Type B pancreatic cell (in vitro differentiated cells): ENCODE results near the gene CYTH4. TPM values are rescaled to one million over a fixed set of nuclear protein-coding genes. Genes with fewer than 3 reads are reported as not detected.
"Not testable (repeated sequence)": the region's sequence is repeated elsewhere in the genome, so short reads cannot be mapped to it uniquely, and the experiment has no call there.

Experiments
- DNase-seq: peaks from one replicate; pipeline ENCODE4 v3.0.0; 2021; ENCODE audit warnings: mixed read lengths; ENCODE audit not compliant: unreplicated experiment; ENCODE audit errors: extremely low spot score
- H3K27ac Mint-ChIP-seq: 2 replicates; pipeline ENCODE4 v1.8.0; 2021; ENCODE audit warnings: mild to moderate bottlenecking, mixed read lengths
- H3K27me3 Mint-ChIP-seq: 2 replicates; pipeline ENCODE4 v1.8.0; 2021; ENCODE audit warnings: mixed read lengths
- H3K36me3 Mint-ChIP-seq: 2 replicates; pipeline ENCODE4 v1.8.0; 2021; ENCODE audit warnings: mixed read lengths
- H3K4me1 Mint-ChIP-seq: one replicate; pipeline ENCODE4 v1.8.0; 2021; ENCODE audit warnings: mixed read lengths; ENCODE audit not compliant: unreplicated experiment
- H3K4me3 Mint-ChIP-seq: 2 replicates; pipeline ENCODE4 v1.8.0; 2021; ENCODE audit warnings: mild to moderate bottlenecking, mixed read lengths
- H3K9me3 Mint-ChIP-seq: 2 replicates; pipeline ENCODE4 v1.8.0; 2021; ENCODE audit warnings: mixed read lengths
- long read RNA-seq: library from polyadenylated mRNA; unstranded; transcript quantifications from one replicate; pipeline ENCODE4 v2.0.0, GENCODE V29; 2020
- total RNA-seq: library from RNA; stranded (reverse); gene quantifications from 2 replicates; pipeline ENCODE4 v1.2.1, GENCODE V29; 2021; ENCODE audit warnings: low replicate concordance
- TF ChIP-seq, protein P1 (sequence below): fragments of 200-600 bp; sonication (generic); conservative IDR thresholded peaks from 2 replicates; pipeline ENCODE4 v1.5.0; 2021; ENCODE audit warnings: antibody characterized with exemption, mild to moderate bottlenecking

The CYTH4 gene, protein sequence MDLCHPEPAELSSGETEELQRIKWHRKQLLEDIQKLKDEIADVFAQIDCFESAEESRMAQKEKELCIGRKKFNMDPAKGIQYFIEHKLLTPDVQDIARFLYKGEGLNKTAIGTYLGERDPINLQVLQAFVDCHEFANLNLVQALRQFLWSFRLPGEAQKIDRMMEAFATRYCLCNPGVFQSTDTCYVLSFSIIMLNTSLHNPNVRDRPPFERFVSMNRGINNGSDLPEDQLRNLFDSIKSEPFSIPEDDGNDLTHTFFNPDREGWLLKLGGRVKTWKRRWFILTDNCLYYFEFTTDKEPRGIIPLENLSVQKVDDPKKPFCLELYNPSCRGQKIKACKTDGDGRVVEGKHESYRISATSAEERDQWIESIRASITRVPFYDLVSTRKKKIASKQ
- total RNA-seq: not detected in 2 replicates
- long read RNA-seq: 0 reads

DNA sequence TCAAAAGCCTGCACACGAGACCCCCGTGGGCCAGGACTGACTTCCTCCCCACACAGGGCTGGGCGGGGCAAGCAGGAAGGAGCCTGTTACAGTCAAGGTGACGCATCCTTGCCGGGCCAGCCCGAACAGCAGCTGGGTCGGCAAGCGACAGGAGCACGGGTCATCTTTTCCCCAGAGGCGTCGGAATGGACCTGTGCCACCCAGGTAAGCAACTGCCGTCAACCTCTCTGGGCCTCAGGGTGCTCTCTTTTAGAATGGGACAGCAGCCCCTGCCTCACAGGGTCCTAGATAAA is at the start of gene CYTH4:
CYTH4 (plus strand) TSS at position 124 of the 293 bp plus-strand sequence; CDS start at position 186, 62 bp downstream.
- H3K36me3 Mint-ChIP-seq: no peaks in the 10 kb centered on the region
- TF ChIP-seq, protein P1, sequence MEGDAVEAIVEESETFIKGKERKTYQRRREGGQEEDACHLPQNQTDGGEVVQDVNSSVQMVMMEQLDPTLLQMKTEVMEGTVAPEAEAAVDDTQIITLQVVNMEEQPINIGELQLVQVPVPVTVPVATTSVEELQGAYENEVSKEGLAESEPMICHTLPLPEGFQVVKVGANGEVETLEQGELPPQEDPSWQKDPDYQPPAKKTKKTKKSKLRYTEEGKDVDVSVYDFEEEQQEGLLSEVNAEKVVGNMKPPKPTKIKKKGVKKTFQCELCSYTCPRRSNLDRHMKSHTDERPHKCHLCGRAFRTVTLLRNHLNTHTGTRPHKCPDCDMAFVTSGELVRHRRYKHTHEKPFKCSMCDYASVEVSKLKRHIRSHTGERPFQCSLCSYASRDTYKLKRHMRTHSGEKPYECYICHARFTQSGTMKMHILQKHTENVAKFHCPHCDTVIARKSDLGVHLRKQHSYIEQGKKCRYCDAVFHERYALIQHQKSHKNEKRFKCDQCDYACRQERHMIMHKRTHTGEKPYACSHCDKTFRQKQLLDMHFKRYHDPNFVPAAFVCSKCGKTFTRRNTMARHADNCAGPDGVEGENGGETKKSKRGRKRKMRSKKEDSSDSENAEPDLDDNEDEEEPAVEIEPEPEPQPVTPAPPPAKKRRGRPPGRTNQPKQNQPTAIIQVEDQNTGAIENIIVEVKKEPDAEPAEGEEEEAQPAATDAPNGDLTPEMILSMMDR: no peak
- no peak for DNase-seq
- H3K27me3 Mint-ChIP-seq: peaks cover 40% of the 10 kb centered on the region
- H3K4me3 Mint-ChIP-seq: no peak within 1 kb of the TSS
- no peaks in the 10 kb centered on the region for H3K9me3 Mint-ChIP-seq
- peaks cover 9% of the 10 kb centered on the region for H3K4me1 Mint-ChIP-seq
- no peak within 1 kb of the TSS for H3K27ac Mint-ChIP-seq

DNA sequence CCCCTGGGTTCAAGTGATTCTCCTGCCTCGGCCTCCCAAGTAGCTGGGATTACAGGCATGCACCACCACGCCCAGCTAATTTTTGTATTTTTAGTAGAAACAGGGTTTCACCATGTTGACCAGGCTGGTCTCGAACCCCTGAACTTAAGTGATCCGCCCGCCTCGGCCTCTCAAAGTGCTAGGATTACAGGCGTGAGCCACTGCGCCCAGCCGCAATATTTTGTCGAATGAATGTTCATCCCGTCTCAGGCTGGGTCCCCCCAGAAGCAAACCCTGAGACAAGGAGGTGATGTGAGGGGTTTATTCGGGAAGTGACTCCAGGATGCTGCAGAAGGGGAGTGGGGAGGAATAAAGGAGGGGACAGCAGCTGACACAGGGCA is 48.9 kb upstream of the CYTH4 start:
- DNase-seq, H3K4me3 Mint-ChIP-seq, H3K9me3 Mint-ChIP-seq, H3K4me1 Mint-ChIP-seq, H3K36me3 Mint-ChIP-seq, H3K27ac Mint-ChIP-seq: not testable (repeated sequence)
- H3K27me3 Mint-ChIP-seq: peaks cover 17% of the 10 kb centered on the region

DNA sequence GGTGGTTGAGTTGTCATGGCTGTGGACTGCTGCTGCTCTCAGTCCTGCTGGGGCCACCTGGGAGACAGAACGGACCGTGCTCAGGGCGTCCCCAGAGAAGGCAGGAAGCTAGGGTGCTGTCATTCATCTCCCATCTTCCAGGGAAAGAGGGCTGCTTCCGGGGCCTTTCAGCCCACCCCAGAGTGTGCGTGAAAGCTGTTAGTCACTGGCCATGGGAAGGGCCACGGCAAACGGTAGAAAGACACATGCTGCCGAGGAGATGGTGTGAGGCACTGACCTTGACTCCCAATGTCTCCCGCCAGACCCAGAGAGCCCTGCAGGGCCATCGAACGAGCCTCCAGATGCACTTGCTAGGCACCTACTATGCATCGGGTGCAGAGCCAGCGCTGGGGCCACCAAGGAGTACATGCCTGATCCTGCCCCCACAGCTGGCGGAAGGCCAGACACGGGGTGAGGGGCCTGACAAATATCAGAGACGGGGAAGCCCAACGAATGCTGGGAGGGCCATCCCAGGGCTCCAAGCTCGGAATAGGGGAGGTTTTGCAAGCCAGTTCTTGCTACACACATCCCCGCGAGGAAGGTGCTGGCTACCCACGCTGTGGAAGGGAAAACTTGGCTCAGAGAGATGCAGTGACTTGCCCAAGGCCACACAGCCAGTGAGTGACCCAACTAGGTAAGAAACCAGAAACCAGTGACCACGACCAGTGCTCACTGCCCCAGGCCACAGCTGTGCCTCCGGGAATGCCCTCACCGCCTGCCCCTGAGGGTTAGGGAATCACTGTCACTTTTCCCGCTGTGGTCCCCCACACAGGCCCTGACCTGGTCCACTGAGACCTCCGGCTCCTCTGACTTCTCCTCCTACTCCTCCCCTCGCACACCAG is 48.3 kb upstream of the CYTH4 start:
- TF ChIP-seq, protein P1: no peak
- Mint-ChIP-seq H3K27me3 (peaks cover 19% of the 10 kb centered on the region), H3K27ac (no peak overlapping the region), H3K36me3 (no peaks in the 10 kb centered on the region), H3K4me3 (no peak overlapping the region), H3K4me1 (no peaks in the 10 kb centered on the region), H3K9me3 (no peaks in the 10 kb centered on the region)
- no peak for DNase-seq

DNA sequence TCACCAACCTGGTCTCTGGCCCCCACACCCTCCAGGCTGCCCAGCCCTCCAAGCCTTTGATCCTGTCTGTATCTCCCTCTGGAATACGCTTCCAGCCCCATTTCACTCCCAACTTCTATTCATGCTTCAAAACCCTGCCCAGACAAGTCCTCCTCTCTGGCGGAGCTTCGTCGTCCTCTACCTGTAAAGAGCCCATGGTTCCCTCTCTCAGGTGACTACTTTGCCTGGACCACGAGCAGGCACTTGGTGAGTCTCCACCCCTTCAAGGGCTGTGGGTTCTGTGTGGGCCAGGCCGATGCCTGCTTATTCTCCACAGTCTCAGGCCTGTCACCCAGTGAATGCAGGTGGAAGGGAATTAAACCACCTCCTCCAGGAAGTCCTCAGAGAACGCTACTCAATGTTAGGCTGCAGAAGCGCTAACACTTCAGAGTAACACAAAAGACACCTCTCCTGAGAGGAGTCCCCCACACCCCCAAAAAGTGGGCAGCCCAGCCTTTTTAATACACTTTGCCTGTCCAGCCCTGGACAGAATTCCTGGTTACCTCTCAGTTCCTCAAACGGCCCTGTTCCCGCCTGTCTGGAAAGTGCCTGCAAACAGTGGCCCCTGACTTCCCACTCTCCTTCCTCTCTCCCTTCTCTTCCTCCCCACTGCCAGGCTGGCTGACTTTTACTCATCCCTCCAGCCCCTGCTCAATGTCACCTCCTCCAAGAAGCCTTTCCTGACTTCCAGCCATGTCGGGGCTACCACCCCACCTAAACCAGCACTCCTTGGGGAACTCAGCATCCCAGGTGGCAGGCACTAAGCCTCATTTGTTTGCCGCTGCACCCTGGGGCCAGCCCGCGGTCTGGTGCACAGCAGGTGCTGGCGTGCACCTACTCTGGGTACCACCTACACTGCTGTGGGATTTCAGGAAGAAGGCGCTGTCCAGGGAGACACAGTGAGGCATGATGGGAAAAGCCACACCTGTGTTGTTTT is 47.3 kb upstream of the CYTH4 start:
- no peak for DNase-seq
- Mint-ChIP-seq H3K4me1 (no peaks in the 10 kb centered on the region), H3K9me3 (no peaks in the 10 kb centered on the region), H3K27ac (peak overlapping the region; percentile 51), H3K36me3 (no peaks in the 10 kb centered on the region), H3K27me3 (peaks cover 21% of the 10 kb centered on the region), H3K4me3 (no peak overlapping the region)
- TF ChIP-seq, protein P1: no peak

DNA sequence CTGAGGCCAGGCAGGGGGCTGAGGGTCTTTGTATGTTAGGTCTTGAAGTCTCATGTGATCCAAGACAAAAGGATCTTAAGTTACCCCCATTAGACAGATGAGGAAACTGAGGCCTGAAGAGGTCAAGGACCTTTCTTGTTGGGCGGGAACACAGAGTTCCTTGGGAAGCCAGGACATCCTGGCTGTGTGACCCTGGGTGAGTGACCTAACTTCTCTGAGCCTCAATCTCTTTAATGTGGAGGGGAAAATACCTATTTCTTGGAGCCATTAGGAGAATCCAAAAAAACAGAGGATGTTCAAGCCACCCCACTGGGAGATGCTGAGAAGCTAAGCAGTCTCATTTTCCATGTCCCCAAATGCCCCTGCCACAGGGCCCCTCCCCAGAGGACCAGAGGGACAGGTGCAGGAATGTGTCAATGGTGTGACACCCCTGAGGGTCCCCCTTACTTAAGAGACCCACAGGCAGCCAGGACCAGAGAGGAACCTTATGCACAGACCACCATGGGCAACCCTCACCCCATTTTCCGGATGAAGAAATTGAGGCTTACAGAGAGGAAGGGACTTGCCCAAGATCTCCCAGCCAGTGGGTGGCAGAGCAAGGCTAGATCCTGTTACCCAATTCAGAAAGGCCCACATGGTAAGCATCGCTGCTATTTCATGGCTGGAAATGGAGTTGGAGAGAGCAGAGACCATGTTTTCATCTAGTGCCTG is 46.3 kb upstream of the CYTH4 start:
- no peak overlapping the region for H3K27ac Mint-ChIP-seq

More for the DNA sequence above, 46.3 kb upstream of the CYTH4 start:
- no peaks in the 10 kb centered on the region for H3K9me3 Mint-ChIP-seq
- H3K27me3 Mint-ChIP-seq: peaks cover 24% of the 10 kb centered on the region
- H3K4me1 Mint-ChIP-seq: no peaks in the 10 kb centered on the region
- no peaks in the 10 kb centered on the region for H3K36me3 Mint-ChIP-seq
- H3K4me3 Mint-ChIP-seq: no peak overlapping the region
- DNase-seq: no peak
- TF ChIP-seq, protein P1: no peak
